Measurements from ENCODE around the gene PDCD1LG2.

GRCh38 chr9:5578698-5579085 lies 68.4 kb downstream of the PDCD1LG2 start:
- TF ChIP-seq, protein P1, sequence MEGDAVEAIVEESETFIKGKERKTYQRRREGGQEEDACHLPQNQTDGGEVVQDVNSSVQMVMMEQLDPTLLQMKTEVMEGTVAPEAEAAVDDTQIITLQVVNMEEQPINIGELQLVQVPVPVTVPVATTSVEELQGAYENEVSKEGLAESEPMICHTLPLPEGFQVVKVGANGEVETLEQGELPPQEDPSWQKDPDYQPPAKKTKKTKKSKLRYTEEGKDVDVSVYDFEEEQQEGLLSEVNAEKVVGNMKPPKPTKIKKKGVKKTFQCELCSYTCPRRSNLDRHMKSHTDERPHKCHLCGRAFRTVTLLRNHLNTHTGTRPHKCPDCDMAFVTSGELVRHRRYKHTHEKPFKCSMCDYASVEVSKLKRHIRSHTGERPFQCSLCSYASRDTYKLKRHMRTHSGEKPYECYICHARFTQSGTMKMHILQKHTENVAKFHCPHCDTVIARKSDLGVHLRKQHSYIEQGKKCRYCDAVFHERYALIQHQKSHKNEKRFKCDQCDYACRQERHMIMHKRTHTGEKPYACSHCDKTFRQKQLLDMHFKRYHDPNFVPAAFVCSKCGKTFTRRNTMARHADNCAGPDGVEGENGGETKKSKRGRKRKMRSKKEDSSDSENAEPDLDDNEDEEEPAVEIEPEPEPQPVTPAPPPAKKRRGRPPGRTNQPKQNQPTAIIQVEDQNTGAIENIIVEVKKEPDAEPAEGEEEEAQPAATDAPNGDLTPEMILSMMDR (IDR thresholded peaks at IDR 0.05), result no peak
- TF ChIP-seq POLR2AphosphoS5 (IDR thresholded peaks at IDR 0.05), result no peak
- TF ChIP-seq POLR2A (IDR thresholded peaks at IDR 0.05), result no peak
- TF ChIP-seq EP300 (IDR thresholded peaks at IDR 0.05), result no peak

Measured in gastroesophageal sphincter (tissue), 3 donors.